ENCODE results near the gene TFCP2. TPM values are rescaled to one million over a fixed set of nuclear protein-coding genes. Genes with fewer than 3 reads are reported as not detected.

TFCP2 gene
- total RNA-seq, 4 donors from 2014 or later: 6.1 to 30.7 (median 19.8) TPM

GRCh38 chr12:51067771-51068170, 105.2 kb downstream of the TFCP2 start:
- no peak for TF ChIP-seq POLR2A (IDR thresholded peaks at IDR 0.05)
- Histone ChIP-seq H3K27ac (no peak overlapping the region), H3K36me3 (no peaks in the 10 kb centered on the region), H3K4me1 (no peaks in the 10 kb centered on the region), H3K27me3 (no peaks in the 10 kb centered on the region), H3K4me3 (no peak overlapping the region), H3K9me3 (no peaks in the 10 kb centered on the region)
- DNase-seq: no peak
- intact Hi-C loops (cut with DNase I; ENCODE audit: low total_unique reads): no loop called here

DNA sequence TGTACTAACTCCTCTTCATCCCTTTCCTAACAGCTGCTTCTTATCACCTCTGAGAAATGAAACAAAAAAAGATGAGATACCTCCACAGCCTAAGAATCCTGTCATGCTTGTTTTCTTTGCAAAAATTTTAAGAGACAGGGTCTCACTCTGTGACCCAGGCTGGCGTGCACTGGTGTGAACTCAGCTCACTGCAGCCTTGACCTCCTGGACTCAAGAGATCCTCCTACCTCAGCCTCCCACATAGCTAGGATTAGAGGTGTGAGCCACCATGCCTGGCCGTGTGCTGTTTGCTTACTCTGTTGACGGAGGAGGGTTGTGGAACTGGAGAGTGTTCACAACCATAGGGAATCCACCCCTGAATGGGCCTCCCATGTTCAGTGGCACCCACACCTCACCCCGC, 105.7 kb downstream of the TFCP2 start:
- no peak for DNase-seq
- TF ChIP-seq, protein P1, sequence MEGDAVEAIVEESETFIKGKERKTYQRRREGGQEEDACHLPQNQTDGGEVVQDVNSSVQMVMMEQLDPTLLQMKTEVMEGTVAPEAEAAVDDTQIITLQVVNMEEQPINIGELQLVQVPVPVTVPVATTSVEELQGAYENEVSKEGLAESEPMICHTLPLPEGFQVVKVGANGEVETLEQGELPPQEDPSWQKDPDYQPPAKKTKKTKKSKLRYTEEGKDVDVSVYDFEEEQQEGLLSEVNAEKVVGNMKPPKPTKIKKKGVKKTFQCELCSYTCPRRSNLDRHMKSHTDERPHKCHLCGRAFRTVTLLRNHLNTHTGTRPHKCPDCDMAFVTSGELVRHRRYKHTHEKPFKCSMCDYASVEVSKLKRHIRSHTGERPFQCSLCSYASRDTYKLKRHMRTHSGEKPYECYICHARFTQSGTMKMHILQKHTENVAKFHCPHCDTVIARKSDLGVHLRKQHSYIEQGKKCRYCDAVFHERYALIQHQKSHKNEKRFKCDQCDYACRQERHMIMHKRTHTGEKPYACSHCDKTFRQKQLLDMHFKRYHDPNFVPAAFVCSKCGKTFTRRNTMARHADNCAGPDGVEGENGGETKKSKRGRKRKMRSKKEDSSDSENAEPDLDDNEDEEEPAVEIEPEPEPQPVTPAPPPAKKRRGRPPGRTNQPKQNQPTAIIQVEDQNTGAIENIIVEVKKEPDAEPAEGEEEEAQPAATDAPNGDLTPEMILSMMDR (IDR thresholded peaks at IDR 0.05): no peak
- TF ChIP-seq POLR2A (IDR thresholded peaks at IDR 0.05): no peak
- H3K4me3 ChIP-seq: no peak overlapping the region
- H3K36me3 ChIP-seq: no peaks in the 10 kb centered on the region
- no peaks in the 10 kb centered on the region for H3K9me3 ChIP-seq
- H3K4me1 ChIP-seq: no peaks in the 10 kb centered on the region
- no peaks in the 10 kb centered on the region for H3K27me3 ChIP-seq
- no peak overlapping the region for H3K27ac ChIP-seq
- intact Hi-C loops (cut with DNase I; ENCODE audit: low total_unique reads): no loop called here

DNA sequence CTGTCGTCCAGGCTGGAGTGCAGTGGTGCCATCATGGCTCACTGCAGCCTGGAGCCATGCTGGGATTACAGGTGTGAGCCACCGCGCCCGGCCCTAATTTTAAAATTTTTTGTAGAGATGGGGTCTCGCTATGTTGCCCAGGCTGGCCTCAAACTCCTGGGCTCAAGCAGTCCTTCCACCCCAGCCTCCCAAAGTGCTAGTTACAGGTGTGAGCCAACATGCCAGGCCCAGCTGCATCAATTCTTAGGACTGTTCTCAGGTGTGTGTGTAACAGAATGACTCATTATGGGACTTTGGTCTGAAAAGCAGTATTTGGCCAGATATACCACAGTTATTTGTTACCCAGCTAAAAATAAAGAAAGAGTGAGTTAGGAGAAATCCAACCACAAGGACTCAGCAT, 107.4 kb downstream of the TFCP2 start:
- no peaks in the 10 kb centered on the region for H3K27me3 ChIP-seq
- no peaks in the 10 kb centered on the region for H3K9me3 ChIP-seq
- H3K27ac ChIP-seq: no peak overlapping the region
- intact Hi-C loops (cut with DNase I; ENCODE audit: low total_unique reads): no loop called here
- TF ChIP-seq, protein P1 (IDR thresholded peaks at IDR 0.05): no peak
- no peak for TF ChIP-seq POLR2A (IDR thresholded peaks at IDR 0.05)
- DNase-seq: no peak
- H3K36me3 ChIP-seq: no peaks in the 10 kb centered on the region
- H3K4me3 ChIP-seq: no peak overlapping the region
- H3K4me1 ChIP-seq: no peaks in the 10 kb centered on the region

GRCh38 chr12:51062631-51063397, 110.1 kb downstream of the TFCP2 start:
- Histone ChIP-seq H3K36me3 (no peaks in the 10 kb centered on the region), H3K9me3 (no peaks in the 10 kb centered on the region), H3K27me3 (no peaks in the 10 kb centered on the region), H3K4me3 (no peak overlapping the region), H3K4me1 (no peaks in the 10 kb centered on the region), H3K27ac (no peak overlapping the region)
- TF ChIP-seq POLR2A (IDR thresholded peaks at IDR 0.05): no peak
- TF ChIP-seq, protein P1 (IDR thresholded peaks at IDR 0.05): no peak
- intact Hi-C loops (cut with DNase I; ENCODE audit: low total_unique reads): no loop called here
- DNase-seq: no peak

DNA sequence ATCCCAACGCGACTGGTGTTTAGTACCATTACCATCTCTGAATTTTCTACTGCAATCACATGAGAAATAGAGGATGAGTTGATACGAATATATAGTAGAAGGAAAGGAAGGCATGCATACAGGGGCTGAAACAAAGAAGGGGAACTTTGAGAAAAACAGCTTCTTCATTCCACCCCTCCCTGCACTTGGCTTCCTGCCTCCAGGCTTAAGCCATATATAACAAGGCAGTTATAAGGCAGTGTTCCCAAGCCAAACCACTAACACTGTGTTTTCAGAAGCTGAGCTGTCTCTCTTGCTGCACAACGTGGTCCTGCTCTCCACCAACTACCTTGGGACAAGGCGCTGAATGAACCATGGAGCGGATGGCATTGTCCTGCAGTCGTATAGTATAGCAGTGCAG, 113.8 kb downstream of the TFCP2 start:
- H3K4me3 ChIP-seq: no peak overlapping the region
- intact Hi-C loops (cut with DNase I; ENCODE audit: low total_unique reads): no loop called here
- no peak for TF ChIP-seq POLR2A (IDR thresholded peaks at IDR 0.05)
- TF ChIP-seq, protein P1 (IDR thresholded peaks at IDR 0.05): no peak
- no peaks in the 10 kb centered on the region for H3K4me1 ChIP-seq
- H3K36me3 ChIP-seq: no peaks in the 10 kb centered on the region
- H3K9me3 ChIP-seq: no peaks in the 10 kb centered on the region
- no peak overlapping the region for H3K27ac ChIP-seq
- no peaks in the 10 kb centered on the region for H3K27me3 ChIP-seq
- DNase-seq: no peak
